ENCODE measurements around the gene CTSA. TPM values are rescaled to one million over a fixed set of nuclear protein-coding genes. Genes with fewer than 3 reads are reported as not detected.

The CTSA gene
- total and polyA plus RNA-seq, 5 donors, result 102 to 134 (median 114) TPM

DNA sequence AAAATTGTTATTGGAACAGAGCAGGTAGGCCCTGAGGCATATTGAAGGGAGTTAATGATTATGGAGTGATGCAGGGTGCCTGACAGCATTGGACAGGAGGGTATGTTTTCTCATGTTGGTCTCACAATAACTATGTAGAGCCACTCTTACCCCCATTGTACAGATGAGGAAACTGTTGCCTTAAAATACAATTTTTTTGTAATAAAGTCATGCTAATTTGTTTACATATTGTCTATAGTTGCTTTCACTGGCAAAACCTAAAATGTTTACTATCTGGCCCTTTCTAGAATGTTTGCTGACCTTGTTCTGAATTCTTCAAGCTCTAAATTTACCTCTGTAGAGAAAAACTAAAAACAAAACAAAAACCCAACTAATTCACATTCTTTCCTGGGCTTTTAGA is 39.6 kb upstream of the CTSA start:
- Histone ChIP-seq H3K4me1 (ENCODE audit: control insufficient read depth, insufficient read depth, low read length) (peaks cover 6% of the 10 kb centered on the region), H3K27ac (ENCODE audit: low read length) (no peak overlapping the region), H3K9me3 (ENCODE audit: control insufficient read depth, low read length) (no peaks in the 10 kb centered on the region), H3K27me3 (ENCODE audit: control insufficient read depth, insufficient read depth) (no peaks in the 10 kb centered on the region), H3K4me3 (ENCODE audit: low read length) (no peak overlapping the region)
- ATAC-seq, result no peak
- intact Hi-C loops (cut with DNase I), result no loop called here
- no peak for DNase-seq

DNA sequence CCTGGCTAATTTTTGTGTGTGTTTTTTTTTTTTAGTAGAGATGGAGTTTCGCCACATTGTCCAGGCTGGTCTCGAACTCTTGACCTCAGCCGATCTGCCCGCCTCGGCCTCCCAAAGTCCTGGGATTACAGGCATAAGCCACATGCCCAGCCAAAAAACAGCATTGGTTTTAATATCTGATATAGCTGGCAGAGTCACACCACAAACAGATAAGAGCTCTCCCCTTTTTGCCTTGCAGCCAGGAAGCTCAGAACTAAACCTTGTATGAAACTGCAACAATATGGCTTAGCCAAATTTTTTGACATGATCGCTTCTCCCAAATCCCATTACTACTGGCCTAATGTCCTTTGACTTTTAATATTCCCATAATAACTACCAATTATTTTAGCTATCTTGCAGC is 38.8 kb upstream of the CTSA start:
- intact Hi-C loops (cut with DNase I), result no loop called here
- H3K27me3 ChIP-seq (ENCODE audit: control insufficient read depth, insufficient read depth), result no peaks in the 10 kb centered on the region
- H3K4me1 ChIP-seq (ENCODE audit: control insufficient read depth, insufficient read depth, low read length), result peaks cover 6% of the 10 kb centered on the region
- H3K4me3 ChIP-seq (ENCODE audit: low read length), result no peak overlapping the region
- H3K27ac ChIP-seq (ENCODE audit: low read length), result no peak overlapping the region
- peak in 1 of 3 donors; percentile 25 for DNase-seq
- no peak for ATAC-seq
- 95% methylated on average over 6 of the region's 6 CpGs for WGBS
- H3K9me3 ChIP-seq (ENCODE audit: control insufficient read depth, low read length), result no peaks in the 10 kb centered on the region

DNA sequence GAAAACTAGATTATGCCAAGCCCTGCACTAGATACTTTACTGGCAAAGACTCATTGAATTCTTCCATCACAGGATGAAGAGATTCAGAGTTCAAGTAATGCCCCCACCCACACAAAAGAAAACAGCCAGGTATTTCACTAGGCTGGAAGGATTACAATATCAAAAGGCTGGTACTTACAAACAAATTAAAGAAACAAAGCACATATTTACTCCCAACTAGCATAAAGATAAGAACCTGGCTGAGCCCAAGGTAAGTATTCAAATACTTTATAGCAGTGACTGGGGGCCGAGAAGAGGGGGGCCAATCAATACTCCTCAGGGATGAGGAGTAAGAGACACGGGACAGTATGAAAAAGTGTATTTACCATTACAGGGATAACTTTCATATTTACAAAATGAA is 37.7 kb upstream of the CTSA start:
- Histone ChIP-seq H3K27ac (ENCODE audit: low read length) (no peak overlapping the region), H3K4me3 (ENCODE audit: low read length) (no peak overlapping the region), H3K27me3 (ENCODE audit: control insufficient read depth, insufficient read depth) (no peaks in the 10 kb centered on the region), H3K9me3 (ENCODE audit: control insufficient read depth, low read length) (no peaks in the 10 kb centered on the region), H3K4me1 (ENCODE audit: control insufficient read depth, insufficient read depth, low read length) (peaks cover 11% of the 10 kb centered on the region)
- intact Hi-C loops (cut with DNase I), result no loop called here
- WGBS, result 79% methylated on average over 2 of the region's 2 CpGs
- ATAC-seq (no peak), DNase-seq (no peak)

DNA sequence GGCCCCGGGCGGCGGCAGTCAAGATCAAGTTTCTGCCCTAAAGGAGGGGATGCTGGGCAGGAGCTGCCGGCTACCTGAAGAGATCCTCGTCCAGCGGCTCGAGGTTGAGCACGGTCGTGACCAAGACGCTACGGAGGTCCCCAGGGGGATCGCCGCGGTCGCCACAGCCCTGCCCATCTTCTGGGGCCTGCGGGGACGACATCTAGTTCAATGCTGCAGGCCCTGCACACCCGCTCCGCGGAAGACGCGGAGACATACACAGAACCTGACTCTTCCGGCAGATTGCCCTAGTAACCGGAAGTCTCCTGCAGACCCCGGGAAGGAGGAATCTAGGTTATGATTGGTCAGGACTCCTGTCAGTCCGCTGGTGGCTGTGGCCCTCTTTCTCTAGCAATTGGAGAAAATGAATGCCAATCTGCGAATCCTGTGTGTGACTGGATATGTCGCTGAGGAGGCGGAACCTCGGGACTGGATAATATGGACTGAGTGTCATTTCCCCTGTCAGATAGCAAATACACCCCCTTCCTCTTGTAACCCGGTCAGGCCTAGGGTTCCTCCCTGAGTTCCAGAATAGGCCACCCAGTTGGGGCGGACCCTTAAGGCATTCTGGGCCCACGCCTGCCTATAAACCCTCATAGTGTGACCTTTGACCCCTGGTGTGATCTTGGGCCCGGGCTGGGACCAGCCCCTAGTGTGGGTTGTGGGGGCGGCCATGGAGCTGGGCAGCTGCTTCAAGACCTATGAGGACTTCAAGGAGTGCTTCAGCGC is 33.8 kb upstream of the CTSA start, which contains the start of the genes ACOT8 and ZSWIM3:
Gene ACOT8 (minus strand): TSS at position 279 of the 768 bp plus-strand sequence. CDS start 77 bp downstream, at position 202.
Gene ZSWIM3 (plus strand): TSS at position 501 of the 768 bp plus-strand sequence. CDS start 212 bp downstream, at position 713.
- under 1% methylated on average over 36 of the region's 36 CpGs for WGBS
- peak within 1 kb of the TSS; percentile 90 for H3K4me3 ChIP-seq (ENCODE audit: low read length)
- DNase-seq, result peak; percentile 92 to 96 (median 96)
- ATAC-seq, result peak; percentile 99
- H3K27me3 ChIP-seq (ENCODE audit: control insufficient read depth, insufficient read depth), result no peaks in the 10 kb centered on the region
- no peaks in the 10 kb centered on the region for H3K9me3 ChIP-seq (ENCODE audit: control insufficient read depth, low read length)
- H3K4me1 ChIP-seq (ENCODE audit: control insufficient read depth, insufficient read depth, low read length), result peaks cover 11% of the 10 kb centered on the region
- intact Hi-C loops (cut with DNase I), result no loop called here
- peak within 1 kb of the TSS; percentile 93 for H3K27ac ChIP-seq (ENCODE audit: low read length)

DNA sequence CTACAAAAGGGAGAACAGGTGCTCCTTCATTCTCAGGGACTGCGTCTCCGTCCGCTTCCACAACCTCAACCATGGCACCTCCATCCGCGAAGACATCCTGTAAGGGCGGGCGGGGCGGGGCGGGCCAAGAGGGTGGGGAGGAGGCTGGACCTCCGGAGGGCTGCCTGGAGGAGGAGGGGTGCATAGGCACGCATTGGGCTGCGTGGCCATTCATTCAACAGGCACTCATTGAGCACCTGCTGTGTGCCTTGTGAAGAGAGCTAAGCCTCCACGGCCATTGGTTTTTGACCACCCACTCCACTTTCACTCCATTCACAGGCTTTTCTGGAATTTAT is 33.3 kb upstream of the CTSA start:
- 7% methylated on average over 13 of the region's 13 CpGs for WGBS
- ATAC-seq, result peak in 1 of 2 donors; percentile 38
- Histone ChIP-seq H3K4me3 (ENCODE audit: low read length) (peak overlapping the region; percentile 90), H3K9me3 (ENCODE audit: control insufficient read depth, low read length) (no peaks in the 10 kb centered on the region), H3K4me1 (ENCODE audit: control insufficient read depth, insufficient read depth, low read length) (peaks cover 11% of the 10 kb centered on the region), H3K27me3 (ENCODE audit: control insufficient read depth, insufficient read depth) (no peaks in the 10 kb centered on the region), H3K27ac (ENCODE audit: low read length) (peak overlapping the region; percentile 93)
- DNase-seq, result no peak
- intact Hi-C loops (cut with DNase I), result no loop called here

DNA sequence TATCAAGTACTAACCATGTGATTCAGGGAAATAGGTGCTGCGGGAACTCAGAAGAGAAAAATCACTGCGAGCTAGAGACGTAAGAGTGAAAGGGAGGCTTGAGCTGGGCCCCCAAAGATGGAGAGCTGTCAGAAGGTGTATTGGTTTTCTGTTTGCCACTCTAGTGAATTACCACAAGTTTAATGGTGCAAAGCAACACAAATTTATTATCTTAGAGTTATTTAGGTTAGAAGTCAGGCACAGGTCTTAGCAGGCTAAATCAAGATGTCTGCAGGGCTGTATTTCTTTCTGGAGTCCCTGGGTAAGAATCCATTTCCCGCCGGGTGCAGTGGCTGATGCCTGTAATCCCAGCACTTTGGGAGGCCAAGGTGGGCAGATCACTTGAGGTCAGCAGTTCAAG is 31.2 kb upstream of the CTSA start:
- no peak overlapping the region for H3K27ac ChIP-seq (ENCODE audit: low read length)
- no peak for DNase-seq
- H3K4me3 ChIP-seq (ENCODE audit: low read length), result no peak overlapping the region
- H3K9me3 ChIP-seq (ENCODE audit: control insufficient read depth, low read length), result no peaks in the 10 kb centered on the region
- no peak for ATAC-seq
- intact Hi-C loops (cut with DNase I), result no loop called here
- 95% methylated on average over 5 of the region's 5 CpGs for WGBS
- H3K4me1 ChIP-seq (ENCODE audit: control insufficient read depth, insufficient read depth, low read length), result peaks cover 11% of the 10 kb centered on the region
- H3K27me3 ChIP-seq (ENCODE audit: control insufficient read depth, insufficient read depth), result no peaks in the 10 kb centered on the region

DNA sequence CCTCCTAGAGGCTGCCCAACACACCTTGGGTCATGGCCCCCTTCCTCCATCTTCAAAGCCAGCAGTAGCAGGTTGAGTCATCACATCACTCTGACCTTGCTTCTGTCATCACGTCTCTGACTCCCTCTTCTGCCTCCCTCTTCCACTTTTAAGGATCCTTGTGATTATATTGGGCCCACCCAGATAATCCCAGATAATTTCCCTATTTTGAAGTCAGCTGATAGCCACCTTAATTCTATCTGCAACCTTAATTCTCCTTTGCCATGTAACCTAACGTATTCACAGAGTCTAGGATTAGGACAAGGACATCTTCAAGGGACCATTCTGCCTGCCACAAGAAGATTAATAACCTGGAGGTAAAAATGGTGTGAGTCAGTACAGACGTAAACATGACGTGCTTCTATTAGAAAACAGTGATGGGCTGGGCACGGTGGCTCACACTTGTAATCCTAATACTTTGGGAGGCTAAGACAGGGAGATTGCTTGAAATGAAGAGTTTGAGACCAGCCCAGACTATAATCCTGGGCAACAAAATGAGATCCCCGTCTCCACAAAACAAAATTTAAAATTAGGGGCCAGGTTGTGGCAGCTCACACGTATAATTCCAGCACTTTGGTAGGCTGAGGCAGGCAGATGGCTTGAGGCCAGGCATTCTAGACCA is 30.4 kb upstream of the CTSA start:
- 76% methylated on average over 7 of the region's 7 CpGs for WGBS
- Histone ChIP-seq H3K27ac (ENCODE audit: low read length) (no peak overlapping the region), H3K4me1 (ENCODE audit: control insufficient read depth, insufficient read depth, low read length) (peaks cover 9% of the 10 kb centered on the region), H3K27me3 (ENCODE audit: control insufficient read depth, insufficient read depth) (no peaks in the 10 kb centered on the region), H3K4me3 (ENCODE audit: low read length) (no peak overlapping the region), H3K9me3 (ENCODE audit: control insufficient read depth, low read length) (no peaks in the 10 kb centered on the region)
- no peak for ATAC-seq
- intact Hi-C loops (cut with DNase I), result no loop called here
- no peak for DNase-seq

DNA sequence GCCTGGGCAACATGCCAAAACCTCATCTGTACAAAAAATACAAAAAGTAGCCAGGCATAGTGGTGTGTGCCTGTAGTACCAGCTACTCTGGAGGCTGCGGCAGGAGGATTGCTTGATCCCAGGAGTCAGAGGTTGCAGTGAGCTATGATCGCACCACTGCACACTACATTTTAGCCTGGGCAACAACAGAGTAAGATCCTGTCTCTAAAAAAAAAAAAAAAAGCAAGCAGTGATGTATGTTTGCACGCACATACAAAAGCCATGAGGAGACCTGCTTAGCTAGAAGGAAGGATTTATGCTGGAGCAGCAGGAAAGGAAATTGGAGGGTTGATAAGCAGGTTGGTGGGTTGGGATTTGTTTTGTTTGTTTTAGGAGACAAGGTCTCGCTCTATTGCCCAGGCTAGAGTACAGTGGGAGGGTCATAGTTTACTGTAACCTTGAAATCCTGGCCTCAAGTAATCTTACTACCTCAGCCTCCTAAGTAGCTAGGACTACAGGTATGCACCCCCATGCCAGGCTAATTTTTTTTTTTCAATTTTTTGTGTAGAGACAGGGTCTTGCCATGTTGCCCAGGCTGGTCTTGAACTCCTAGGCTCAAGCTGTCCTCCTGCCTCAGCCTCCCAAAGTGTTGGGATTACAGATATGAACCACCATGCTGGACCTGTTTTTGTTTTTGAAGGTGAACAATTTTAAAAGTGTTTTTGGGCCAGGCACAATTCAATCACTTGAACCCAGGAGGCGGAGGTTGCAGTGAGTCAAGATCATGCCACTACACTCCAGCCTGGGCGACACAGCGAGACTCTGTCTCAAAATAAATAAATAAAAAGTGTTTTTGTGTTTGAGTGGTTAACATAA is 29.7 kb upstream of the CTSA start:
- H3K4me3 ChIP-seq (ENCODE audit: low read length), result no peak overlapping the region
- intact Hi-C loops (cut with DNase I), result no loop called here
- 93% methylated on average over 7 of the region's 7 CpGs for WGBS

DNA sequence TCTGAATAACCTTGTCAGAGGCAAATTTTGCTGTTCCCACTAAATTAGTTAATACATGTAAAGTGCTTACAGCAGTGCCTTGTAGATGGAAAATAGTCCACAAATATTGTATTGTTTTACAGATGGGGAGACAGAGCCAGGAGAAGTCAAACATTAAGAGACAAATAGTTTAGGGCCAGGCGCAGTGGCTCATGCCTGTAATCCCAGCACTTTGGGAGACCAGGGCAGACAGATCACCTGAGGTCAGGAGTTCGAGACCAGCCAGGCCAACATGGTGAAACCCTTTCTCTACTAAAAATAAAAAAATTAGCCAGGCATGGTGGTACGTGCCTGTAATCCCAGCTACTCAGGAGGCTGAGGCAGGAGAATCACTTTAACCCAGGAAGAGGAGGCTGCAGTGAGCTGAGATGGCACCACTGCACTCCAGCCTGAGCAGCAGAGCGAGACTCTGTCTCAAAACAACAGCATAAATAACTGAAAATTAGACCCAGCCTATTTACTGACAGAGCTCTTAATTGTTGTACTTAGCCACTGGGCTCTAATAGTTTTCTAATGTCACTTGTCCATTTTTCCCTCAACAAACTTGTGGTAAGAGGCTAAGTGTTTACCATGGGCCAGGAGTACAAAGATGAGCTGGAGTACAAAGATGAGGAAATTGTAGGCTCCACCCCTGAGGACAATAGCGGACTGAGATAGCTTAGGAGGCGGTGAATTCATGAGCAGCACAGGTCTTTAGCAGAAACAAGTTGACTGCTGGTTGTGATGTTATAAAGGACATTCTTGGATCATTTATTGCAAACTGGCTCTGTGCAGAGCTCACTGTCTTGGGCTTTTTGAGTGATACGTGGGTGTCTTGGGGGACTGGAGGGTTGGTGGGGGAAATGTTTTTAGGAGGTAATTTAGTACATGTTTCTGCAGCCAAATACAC is 27.3 kb upstream of the CTSA start:
- Histone ChIP-seq H3K4me3 (ENCODE audit: low read length) (no peak overlapping the region), H3K9me3 (ENCODE audit: control insufficient read depth, low read length) (no peaks in the 10 kb centered on the region), H3K4me1 (ENCODE audit: control insufficient read depth, insufficient read depth, low read length) (no peaks in the 10 kb centered on the region), H3K27me3 (ENCODE audit: control insufficient read depth, insufficient read depth) (no peaks in the 10 kb centered on the region), H3K27ac (ENCODE audit: low read length) (no peak overlapping the region)
- intact Hi-C loops (cut with DNase I), result no loop called here
- ATAC-seq, result no peak
- DNase-seq, result no peak
- 90% methylated on average over 7 of the region's 7 CpGs for WGBS

More for the DNA sequence above, 29.7 kb upstream of the CTSA start:
- H3K9me3 ChIP-seq (ENCODE audit: control insufficient read depth, low read length), result no peaks in the 10 kb centered on the region
- no peaks in the 10 kb centered on the region for H3K27me3 ChIP-seq (ENCODE audit: control insufficient read depth, insufficient read depth)
- ATAC-seq (no peak), DNase-seq (no peak)
- no peak overlapping the region for H3K27ac ChIP-seq (ENCODE audit: low read length)
- H3K4me1 ChIP-seq (ENCODE audit: control insufficient read depth, insufficient read depth, low read length), result peaks cover 6% of the 10 kb centered on the region

DNA sequence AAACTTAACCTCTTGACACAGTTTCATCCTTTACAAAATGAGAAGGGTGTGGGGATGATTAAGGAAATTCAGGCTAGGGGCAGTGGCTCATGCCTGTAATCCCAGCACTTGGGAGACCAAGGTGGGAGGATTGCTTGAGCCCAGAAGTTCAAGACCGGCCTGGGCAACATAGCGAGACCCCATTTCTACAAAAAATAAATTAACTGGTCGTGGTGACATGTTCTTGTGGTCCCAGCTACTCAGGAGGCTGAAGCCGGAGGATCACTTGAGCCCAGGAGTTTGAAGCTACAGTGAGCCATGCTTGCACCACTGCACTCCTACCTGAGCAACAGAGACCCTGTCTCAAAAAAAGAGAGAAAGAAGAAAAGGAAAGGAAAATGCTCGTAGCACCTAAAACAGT is 24.7 kb upstream of the CTSA start:
- ATAC-seq, result no peak
- no peaks in the 10 kb centered on the region for H3K4me1 ChIP-seq (ENCODE audit: control insufficient read depth, insufficient read depth, low read length)
- no peak for DNase-seq
- WGBS, result 92% methylated on average over 5 of the region's 5 CpGs
- H3K9me3 ChIP-seq (ENCODE audit: control insufficient read depth, low read length), result no peaks in the 10 kb centered on the region
- no peak overlapping the region for H3K4me3 ChIP-seq (ENCODE audit: low read length)
- no peaks in the 10 kb centered on the region for H3K27me3 ChIP-seq (ENCODE audit: control insufficient read depth, insufficient read depth)
- intact Hi-C loops (cut with DNase I), result no loop called here
- no peak overlapping the region for H3K27ac ChIP-seq (ENCODE audit: low read length)
